Activated T-helper 1 cell treated with Interleukin-2 at 50 U/mL for 16 hours (primary cell): Measurements from ENCODE around the gene ZNF41.

Experiments
- DNase-seq: peaks from one replicate; pipeline ENCODE4 v3.0.0-alpha.2; 2020; ENCODE audit warnings: low read depth

ZNF41 gene

DNA sequence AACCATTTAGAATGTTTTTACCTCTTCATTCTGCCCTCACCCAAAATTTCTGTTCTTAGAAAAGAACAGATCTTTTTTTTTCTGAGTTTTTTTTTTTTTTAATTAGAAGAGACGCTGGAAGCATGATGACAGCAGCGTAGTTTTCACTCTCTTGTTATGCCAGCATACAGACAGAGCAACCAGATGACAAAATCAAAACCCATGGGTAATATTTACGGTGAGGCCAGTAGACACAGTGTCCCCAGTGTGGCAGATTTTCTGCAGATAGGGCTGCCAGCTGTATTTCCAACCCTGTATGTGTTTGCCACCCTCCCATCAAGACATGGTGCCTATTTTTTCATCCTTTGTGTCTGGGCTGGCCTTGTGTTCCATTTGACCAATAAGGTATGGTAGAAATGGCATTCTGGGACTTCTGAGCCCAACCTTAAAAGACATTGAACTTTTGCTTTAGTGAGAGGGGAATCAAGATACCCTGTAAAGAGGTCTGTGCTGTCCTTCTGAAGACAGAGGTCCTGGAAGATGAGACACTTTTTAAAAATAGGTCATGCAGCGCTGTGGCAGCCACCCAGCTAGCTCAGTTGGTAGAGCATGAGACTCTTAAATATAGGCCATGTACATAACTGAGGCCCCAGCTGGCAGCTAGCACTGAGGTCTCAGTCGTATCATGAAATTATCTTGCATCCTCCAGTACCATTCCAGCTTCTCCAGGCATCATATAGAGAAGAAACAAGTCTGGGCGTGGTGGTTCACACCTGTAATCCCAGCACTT lies 6.7 kb upstream of the ZNF41 start:
- no peak for DNase-seq

DNA sequence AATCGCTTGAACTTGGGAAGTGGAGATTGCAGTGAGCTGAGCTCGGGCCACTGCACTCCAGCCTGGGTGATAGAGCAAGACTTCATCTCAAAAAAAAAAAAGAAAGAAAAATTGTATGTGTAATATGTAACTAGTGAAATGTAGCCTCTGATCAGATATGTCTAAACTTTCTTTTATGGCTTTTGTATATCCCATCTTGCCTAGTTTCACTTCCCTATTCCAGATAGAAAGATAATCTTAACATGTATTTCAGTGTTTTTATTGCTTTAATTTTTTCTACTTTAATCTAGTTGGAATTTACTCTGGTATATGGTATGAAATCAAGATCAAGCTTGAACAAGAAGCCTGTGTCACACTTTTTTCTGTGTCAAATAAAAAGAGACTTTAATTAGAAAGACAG lies 1.9 kb upstream of the ZNF41 start:
- no peak for DNase-seq

GRCh38 chrX:47483306-47484268 lies 565 bp upstream of the ZNF41 start:
- no peak for DNase-seq

GRCh38 chrX:47482065-47482511 lies 934 bp downstream of the ZNF41 start:
- no peak for DNase-seq

DNA sequence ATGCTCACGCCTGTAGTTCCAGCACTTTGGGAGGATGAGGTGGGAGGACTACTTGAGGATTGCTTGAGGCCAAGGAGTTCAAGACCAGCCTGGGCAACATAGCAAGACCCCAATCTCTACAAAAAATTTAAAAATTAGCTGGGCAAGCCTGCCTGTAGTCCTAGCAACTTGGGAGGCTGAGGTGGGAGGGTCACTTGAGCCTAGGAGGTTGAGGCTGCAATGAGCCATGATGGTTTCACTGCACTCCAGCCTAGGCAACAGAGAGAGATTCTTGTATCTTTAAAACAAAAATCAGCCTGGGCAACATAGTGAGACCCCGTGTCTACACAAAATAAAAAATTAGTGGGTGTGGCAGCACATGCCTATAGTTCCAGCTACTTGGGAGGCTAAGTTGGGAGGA lies 1.9 kb downstream of the ZNF41 start:
- no peak for DNase-seq

GRCh38 chrX:47480576-47480975 lies 2.4 kb downstream of the ZNF41 start:
- DNase-seq: no peak

DNA sequence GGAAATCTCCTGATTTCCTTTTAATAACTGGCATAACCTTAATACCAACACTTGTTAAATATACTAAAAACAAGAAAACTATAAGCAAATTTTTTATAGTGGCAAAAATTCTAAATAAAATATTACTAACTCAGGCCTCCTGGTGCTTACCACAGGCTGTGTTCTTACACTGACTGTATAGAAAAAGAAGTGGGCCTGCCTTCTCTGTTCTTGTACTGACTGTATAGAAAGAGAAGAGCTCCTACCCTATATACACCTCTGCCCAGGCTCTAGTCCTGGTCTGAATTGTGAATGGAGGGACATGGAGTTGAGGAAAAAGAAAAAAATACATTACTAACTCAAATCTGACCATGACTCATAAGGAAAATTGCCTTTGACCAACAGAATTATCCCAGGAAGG lies 7.5 kb downstream of the ZNF41 start:
- DNase-seq: no peak

GRCh38 chrX:47467106-47467505 lies 15.9 kb downstream of the ZNF41 start:
- no peak for DNase-seq

DNA sequence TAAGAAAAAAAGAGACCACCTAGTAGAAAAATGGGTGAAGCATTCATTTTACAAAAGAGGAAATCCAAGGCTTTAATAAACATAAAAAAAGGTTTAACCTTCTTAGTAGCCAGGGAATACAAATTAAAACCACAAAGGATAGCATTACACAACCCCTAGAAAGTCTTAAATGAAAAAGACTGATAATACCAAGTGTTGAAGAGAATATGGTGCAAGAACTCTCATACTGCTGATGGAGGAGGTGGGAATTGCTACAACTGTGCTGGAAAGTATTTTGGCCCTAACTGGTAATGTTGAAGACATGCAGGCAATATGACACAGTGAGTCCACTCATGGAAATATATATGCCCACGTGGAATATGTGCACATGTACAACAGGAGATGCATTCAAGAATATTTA lies 22.5 kb downstream of the ZNF41 start:
- DNase-seq: no peak

- no peak for DNase-seq
These were observed 24.5 kb downstream of the ZNF41 start for GRCh38 chrX:47458528-47458927.

- DNase-seq: no peak
These were observed 26.9 kb downstream of the ZNF41 start for GRCh38 chrX:47456080-47456479.

- no peak for DNase-seq
These were observed 30.9 kb downstream of the ZNF41 start for GRCh38 chrX:47452112-47452511.

DNA sequence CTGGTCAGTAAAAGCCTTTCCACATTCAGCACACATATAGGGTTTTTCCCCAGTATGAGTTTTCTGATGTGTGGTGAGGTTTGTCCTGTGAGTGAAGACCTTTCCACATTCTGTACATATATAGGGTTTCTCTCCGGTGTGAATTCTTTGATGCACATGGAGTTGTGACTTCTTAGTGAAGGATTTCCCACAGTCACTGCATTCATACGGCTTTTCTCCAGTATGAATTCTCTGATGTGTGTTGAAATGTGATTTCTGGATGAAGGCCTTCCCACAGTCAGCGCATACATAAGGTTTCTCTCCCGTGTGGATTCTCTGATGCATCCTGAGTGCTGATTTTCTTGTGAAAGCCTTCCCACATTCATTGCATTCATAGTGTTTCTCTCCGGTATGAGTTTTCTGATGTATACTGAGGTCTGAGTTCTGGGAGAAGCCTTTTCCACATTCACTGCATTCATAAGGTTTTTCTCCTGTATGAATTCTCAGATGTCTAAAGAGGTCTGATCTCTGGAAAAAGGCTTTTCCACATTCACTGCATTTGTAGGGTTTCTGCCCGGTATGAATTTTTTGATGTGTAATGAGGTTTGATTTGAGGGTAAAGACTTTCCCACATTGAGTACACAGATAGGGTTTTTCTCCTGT lies 34.7 kb downstream of the ZNF41 start:
- no peak for DNase-seq

GRCh38 chrX:47447607-47448006 lies 35.4 kb downstream of the ZNF41 start:
- DNase-seq: no peak

DNA sequence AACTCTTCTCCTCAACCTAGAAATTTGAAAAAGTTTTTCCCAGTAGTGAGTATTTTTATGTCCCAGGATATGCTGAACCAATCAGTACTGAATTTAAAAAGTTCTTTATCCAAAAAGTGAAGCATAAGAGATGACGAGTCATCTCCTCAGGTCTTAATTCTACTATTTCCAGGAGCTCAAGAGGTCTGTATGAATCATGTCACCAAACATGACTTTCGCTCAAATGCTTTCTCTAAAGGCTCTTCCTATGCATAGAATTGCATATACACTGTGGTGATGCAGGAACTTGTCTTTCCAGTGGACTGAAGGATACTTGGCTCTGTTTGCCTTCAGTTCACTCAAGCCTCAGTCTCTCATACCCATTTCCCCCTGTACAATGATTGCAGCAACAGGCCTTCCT lies 36.1 kb downstream of the ZNF41 start:
- DNase-seq: no peak

DNA sequence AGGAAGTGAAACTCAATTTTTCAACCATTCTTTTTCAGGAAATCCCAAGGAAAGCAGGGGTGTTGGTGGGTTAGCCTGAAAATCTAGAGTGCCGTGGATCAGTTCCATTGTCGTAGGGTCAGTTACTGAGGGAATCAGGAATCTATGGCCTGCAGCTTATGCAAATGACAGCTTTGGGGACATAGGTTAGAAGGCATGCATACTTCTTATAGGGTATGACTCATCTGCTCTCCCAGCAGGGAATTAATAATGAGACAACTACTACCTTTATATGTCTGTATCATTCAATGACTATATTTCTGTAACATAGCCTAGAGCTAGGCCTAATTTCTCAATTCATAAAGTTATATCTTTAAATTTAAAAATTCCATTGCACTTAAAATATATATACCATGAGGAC lies 36.6 kb downstream of the ZNF41 start:
- DNase-seq: no peak

DNA sequence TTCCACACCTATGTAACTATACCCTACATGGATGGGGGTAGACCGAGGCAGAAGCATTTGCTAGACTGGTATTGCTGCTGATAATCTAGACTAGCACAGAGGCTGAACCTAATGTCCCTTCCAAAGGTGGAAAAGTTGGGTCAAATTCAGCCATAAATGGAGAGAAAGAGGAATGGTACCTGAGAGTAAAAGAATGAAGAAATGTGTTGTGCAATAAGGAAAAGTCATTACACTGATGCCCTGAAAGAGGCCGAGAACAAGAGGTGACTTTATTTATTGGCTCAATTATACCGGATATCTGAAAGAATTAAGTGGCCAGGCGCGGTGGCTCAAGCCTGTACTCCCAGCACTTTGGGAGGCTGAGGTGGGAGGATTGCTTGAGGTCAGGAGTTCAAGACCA lies 52.1 kb downstream of the ZNF41 start:
- no peak for DNase-seq

- DNase-seq: no peak
These were observed 60.6 kb downstream of the ZNF41 start for GRCh38 chrX:47422444-47422843.

DNA sequence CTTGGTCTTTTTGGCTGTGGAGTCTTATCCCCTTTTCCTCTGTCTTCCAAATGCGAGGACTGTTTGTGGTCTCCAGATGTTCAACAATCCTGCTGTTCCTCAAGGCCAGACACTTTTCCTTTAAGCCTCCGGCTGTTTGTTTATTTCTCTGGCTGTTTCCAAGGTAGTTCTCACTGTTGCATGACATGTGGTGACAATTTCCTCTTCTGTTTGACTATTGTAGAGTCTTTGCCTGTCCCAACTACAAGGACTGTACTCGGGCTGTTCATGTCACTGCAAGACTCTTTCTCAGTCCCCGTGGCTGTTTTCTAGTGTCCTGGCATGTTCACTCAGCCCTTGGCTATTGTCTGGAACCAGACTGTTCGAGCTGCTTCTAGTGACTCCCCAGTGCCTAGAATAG lies 62.1 kb downstream of the ZNF41 start:
- no peak for DNase-seq

DNA sequence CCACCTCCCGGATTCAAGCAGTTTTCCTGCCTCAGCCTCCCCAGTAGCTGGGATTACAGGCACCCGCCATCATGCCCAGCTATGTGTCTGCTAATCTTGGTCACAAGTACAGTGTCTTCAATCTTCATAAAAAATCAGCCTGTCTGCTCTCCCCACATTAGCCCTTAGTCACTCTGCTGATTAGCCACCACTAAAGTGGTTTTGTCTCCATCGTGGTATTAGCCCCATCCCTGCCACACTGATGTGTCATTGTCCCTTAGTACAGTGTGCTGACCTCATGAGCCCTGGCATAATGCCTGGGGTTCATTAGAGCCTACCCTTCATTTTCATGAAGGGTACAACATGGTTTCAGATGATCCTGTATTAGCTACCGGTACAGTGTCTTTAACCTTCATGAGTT lies 62.8 kb downstream of the ZNF41 start:
- DNase-seq: no peak

DNA sequence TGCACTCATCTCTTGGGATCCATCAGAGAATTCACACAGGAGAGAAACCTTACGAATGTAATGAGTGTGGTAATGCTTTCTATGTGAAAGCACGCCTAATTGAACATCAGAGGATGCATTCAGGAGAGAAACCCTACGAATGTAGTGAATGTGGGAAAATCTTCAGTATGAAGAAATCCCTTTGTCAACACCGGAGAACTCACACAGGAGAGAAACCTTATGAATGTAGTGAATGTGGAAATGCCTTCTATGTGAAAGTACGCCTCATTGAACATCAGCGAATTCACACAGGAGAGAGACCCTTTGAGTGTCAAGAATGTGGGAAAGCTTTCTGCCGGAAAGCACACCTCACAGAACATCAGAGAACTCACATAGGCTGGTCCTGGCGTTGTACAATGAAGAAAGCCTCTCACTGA lies 69.8 kb downstream of the ZNF41 start:
- DNase-seq: no peak
